ENCODE results near the gene ALG10B.
"Not testable (repeated sequence)": the region's sequence is repeated elsewhere in the genome, so short reads cannot be mapped to it uniquely, and the experiment has no call there.

DNA sequence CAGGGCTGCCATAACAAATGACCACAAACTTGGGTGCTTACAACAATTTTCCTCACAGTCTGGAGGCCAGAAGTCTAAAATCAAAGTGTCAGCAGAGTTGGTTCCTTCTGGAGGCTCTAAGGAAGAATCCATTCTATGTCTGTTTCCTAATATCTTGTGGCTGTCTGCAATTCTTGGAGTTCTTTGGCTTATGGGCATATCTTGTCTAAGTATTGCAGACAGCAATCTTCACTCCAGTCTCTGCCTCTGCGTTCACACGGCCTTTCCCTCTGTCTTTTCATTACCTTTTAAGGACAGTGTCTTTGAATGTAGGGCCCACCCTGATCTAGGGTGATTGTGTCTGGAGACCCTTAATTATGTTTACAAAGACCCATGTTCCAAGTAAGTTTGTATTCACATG, 5.4 kb downstream of the ALG10B start:
- not testable (repeated sequence) for TF ChIP-seq CTCF, POLR2A (IDR thresholded peaks at IDR 0.05)
